Small intestine (tissue), 7 donors: ENCODE measurements around the gene TMPRSS13. TPM values are rescaled to one million over a fixed set of nuclear protein-coding genes. Genes with fewer than 3 reads are reported as not detected.
"Not testable (repeated sequence)": the region's sequence is repeated elsewhere in the genome, so short reads cannot be mapped to it uniquely, and the experiment has no call there.

Experiments
- DNase-seq, 2 donors: peaks; one replicate each; pipeline versions ENCODE4 v3.0.0 to v3.0.0-alpha.2; 2013
- FAIRE-seq: peaks from 2 replicates; lab custom pipeline; 2012; peaks lifted over from hg19 to GRCh38; lab: Jason Lieb, UNC
- H3K27ac ChIP-seq, 3 donors: one replicate each; pipeline ENCODE4 v1.5.1; 2013; ENCODE audit warnings: low read length in 2 of 3, mild to moderate bottlenecking in 2 of 3, control low read depth in 1 of 3, inconsistent platforms in 1 of 3, low read depth in 1 of 3, moderate library complexity in 1 of 3
- H3K27me3 ChIP-seq, 3 donors: one replicate each; pipeline ENCODE4 v1.6.1; 2013; ENCODE audit warnings: low read length in 3 of 3, inconsistent platforms in 1 of 3; ENCODE audit not compliant: control insufficient read depth in 3 of 3, insufficient read depth in 3 of 3
- H3K36me3 ChIP-seq, 3 donors: one replicate each; pipeline ENCODE4 v1.6.1; 2013; ENCODE audit warnings: low read length in 3 of 3, inconsistent platforms in 1 of 3, low read depth in 1 of 3, mild to moderate bottlenecking in 1 of 3, moderate library complexity in 1 of 3; ENCODE audit not compliant: control insufficient read depth in 3 of 3, insufficient read depth in 2 of 3
- H3K4me1 ChIP-seq, 3 donors: one replicate each; pipeline ENCODE4 v1.6.1; 2013; ENCODE audit warnings: low read length in 2 of 3, inconsistent platforms in 1 of 3, low read depth in 1 of 3, mild to moderate bottlenecking in 1 of 3, moderate library complexity in 1 of 3; ENCODE audit not compliant: control insufficient read depth in 3 of 3, insufficient read depth in 2 of 3
- H3K4me3 ChIP-seq, 3 donors: one replicate each; pipeline ENCODE4 v1.5.1; 2013; ENCODE audit warnings: low read length in 3 of 3, control low read depth in 1 of 3, inconsistent platforms in 1 of 3, low read depth in 1 of 3, mild to moderate bottlenecking in 1 of 3, moderate library complexity in 1 of 3
- H3K9me3 ChIP-seq, 2 donors: one replicate each; pipeline ENCODE4 v1.6.1; 2013; ENCODE audit warnings: low read depth in 1 of 2, low read length in 1 of 2; ENCODE audit not compliant: control insufficient read depth in 2 of 2, insufficient read depth in 1 of 2
- WGBS, 3 donors: extraction: QIAGEN DNeasy Blood & Tissue Kit; methylation state at CpG; one replicate each; pipeline ENCODE4 v1.1.7; 2013; 5-methylcytosine and 5-hydroxymethylcytosine counted together
- polyA plus RNA-seq, 4 donors: library from polyadenylated mRNA; stranded (reverse) in 3 of 4; unstranded in 1 of 4; fragments of 200-250 nt in 3 of 4; fragments of 120-200 nt in 1 of 4; gene quantifications; one replicate each; pipeline versions ENCODE4 v1.2.1 to v1.2.3, GENCODE V29; 2013
- donor health status: healthy with polysubstance abuse.
- donor health status: control.
- donor health status: control.
- donor health status: Bipolar disorder and iron deficiency.
- donor health status: healthy.

Gene TMPRSS13
- polyA plus RNA-seq, 4 donors = 0.18 to 6.8 TPM; not detected in 2

DNA sequence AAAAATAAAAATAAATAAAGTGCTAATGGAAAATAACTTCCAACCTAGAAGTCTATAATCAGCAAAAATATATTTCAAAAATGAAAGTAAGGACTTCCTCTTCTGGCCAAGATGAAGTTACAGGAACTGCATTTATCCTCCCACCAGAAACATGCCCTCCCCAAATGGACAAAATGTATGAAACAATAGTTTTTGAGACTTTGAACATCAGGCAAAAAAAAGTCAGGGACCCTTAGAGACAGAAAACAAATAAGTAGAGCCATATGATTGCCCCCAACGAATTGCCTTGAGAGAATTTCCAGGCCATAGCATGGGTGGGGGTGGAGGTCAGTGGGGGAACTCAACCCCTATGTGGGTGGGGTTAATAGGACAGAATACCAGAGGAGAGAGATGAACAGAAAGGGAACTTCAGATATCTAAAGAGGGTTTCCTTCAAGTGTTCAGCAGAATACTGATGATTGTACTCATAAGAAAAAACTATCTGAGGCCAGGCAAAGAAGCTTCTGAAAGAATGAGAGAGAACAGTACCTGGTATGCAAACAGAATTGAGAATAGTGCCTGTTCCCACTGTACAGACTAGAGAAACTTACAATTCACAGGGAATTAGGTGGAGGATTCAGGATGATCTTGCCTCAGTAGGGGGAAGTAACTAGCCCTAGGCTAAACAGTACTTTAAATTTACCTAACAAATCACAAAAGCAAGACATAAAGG is 30.4 kb upstream of the TMPRSS13 start:
- FAIRE-seq (no peak), DNase-seq (no peak)
- no peaks in the 10 kb centered on the region for H3K36me3 ChIP-seq
- no peak overlapping the region for H3K27ac ChIP-seq
- no peaks in the 10 kb centered on the region for H3K9me3 ChIP-seq
- 68 to 81% (median 75%) methylated on average over 1 of the region's 1 CpG for WGBS, 3 donors
- H3K27me3 ChIP-seq = no peaks in the 10 kb centered on the region
- no peaks in the 10 kb centered on the region for H3K4me1 ChIP-seq
- no peak overlapping the region for H3K4me3 ChIP-seq

DNA sequence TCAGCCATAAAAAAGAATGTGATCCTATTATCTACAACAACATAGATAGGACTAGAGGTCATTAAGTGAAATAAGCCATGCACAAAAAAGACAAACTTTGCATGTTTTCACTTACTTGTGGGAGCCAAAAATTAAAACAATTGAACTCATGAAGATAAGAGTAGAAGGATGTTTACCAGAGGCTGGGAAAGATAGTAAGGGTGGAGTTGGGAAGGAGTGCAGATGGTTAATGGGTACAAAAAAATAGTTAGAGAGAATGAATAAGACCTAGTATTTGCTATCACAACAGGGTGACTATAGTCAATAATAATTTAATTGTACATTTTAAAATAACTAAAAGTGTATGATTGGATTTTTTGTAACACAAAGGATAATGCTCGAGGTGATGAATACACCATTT is 29.7 kb upstream of the TMPRSS13 start:
- 95 to 100% (median 98%) methylated on average over 1 of the region's 1 CpG for WGBS, 3 donors
- FAIRE-seq (no peak), DNase-seq (no peak)
- H3K4me1 ChIP-seq = no peaks in the 10 kb centered on the region
- H3K27ac ChIP-seq = no peak overlapping the region
- no peaks in the 10 kb centered on the region for H3K9me3 ChIP-seq
- H3K4me3 ChIP-seq = no peak overlapping the region
- H3K27me3 ChIP-seq = no peaks in the 10 kb centered on the region
- H3K36me3 ChIP-seq = no peaks in the 10 kb centered on the region

DNA sequence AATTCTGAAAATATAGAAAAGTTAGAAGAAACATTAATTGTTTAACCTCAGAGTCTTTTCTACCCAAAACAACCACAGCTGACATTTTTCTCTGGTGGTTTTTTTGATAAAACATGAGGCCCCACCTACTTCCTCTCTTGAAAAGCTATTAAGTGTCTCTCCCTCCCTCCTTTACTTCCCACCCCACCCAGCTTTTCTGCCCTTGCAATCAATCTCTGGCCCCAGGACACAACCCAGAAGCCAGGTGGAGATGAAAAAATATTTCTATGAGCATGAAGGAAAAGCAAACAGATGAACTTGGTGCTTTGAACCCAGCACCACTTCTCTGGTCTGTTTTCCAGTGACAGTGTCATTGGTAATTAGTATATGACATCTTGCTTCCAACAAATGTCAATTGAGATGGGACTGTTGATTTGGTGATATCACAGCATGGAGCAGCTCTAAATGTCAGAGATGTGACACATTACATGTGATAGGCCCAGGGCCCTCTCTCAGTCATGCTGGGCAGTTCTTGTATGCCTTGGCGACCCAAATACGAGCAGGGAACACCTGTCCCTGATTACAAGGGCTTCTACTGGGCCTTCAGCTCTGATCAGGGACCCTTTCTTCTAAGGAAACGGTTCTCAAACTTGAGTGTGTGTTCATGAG is 23.9 kb upstream of the TMPRSS13 start:
- 86 to 89% (median 87%) methylated on average over 3 of the region's 3 CpGs for WGBS, 3 donors
- H3K27me3 ChIP-seq = no peaks in the 10 kb centered on the region
- no peak overlapping the region for H3K4me3 ChIP-seq
- H3K4me1 ChIP-seq = peaks cover 0 to 10% (median 4%) of the 10 kb centered on the region in 3 donors
- H3K9me3 ChIP-seq = no peaks in the 10 kb centered on the region
- H3K36me3 ChIP-seq = no peaks in the 10 kb centered on the region
- peak overlapping the region in 1 of 3 donors; percentile 1 for H3K27ac ChIP-seq
- DNase-seq (peak; percentile 30 to 53), FAIRE-seq (no peak)

DNA sequence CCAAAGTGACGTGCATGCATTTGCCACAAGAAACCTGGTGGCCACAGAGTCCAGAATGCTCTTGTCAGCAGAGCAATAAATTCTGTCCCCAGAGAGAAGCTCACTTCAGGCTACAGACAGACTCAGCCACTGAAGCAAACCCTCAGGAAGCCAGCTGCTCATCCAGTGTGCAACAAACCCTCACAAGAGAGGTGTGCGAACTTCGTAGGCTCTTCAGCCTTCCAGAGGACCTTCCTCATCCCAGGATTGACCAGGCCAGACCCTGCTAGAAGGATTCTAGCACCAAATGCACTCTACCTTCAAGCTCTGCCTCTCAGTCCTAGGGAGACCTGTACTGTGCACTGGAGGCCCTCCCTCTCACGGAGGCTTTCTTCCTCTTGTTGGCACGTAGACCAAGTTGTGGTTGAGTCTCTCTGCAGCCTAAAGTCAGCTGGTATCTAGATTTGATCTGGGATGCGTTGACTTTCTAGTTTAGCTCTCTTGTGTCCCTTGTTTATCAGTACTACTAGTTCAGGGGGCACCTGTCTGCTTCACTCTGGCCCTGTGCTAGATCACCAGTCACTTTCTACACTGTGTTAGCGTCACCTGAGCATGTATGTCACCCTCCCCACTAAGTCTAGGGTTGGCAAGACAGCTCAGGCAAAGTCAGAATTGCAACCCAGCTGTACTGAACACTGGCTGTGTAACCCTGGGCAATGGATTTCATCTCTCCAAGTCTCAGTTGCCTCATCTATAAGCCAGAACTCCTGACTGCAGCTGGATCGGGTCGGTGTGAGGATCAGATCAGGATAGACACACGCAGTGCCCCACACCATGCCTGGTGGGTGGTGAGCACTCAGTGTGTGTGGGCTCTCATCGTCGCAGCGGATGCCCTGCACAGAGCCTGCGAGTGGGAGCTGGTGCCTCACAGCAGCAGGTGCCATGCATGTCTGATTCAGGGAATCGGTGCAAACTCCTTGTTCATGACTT is 22.1 kb upstream of the TMPRSS13 start:
- no peaks in the 10 kb centered on the region for H3K27me3 ChIP-seq
- peak overlapping the region in 1 of 3 donors; percentile 31 for H3K27ac ChIP-seq
- no peaks in the 10 kb centered on the region for H3K9me3 ChIP-seq
- no peaks in the 10 kb centered on the region for H3K36me3 ChIP-seq
- DNase-seq (peak in 1 of 2 donors; percentile 20), FAIRE-seq (no peak)
- H3K4me3 ChIP-seq = no peak overlapping the region
- peaks cover 0 to 10% (median 4%) of the 10 kb centered on the region in 3 donors for H3K4me1 ChIP-seq
- WGBS, 3 donors = 78 to 80% (median 79%) methylated on average over 15 of the region's 15 CpGs

DNA sequence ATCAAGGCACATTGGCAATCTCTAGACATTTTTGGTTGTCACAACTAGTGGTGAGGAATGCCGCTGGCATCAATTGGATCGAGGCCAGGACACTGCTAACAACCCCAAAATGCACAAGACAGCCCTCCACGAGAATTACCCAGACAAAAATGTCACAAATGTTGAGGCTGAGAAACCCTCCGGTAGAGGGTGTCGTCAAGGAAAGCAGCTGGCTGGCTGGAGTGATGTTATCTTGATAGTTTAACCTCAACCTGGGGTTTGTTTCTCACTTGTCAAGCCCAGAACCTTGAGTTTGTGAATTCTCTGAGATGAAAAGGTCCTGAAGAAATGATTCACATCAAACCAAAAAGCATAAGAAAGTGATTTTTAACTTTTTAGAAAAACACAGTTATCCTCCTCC is 21.1 kb upstream of the TMPRSS13 start:
- H3K4me1 ChIP-seq = peaks cover 0 to 10% (median 4%) of the 10 kb centered on the region in 3 donors
- 20 to 23% (median 22%) methylated on average over 5 of the region's 5 CpGs for WGBS, 3 donors
- peak overlapping the region in 1 of 3 donors; percentile 48 for H3K27ac ChIP-seq
- no peaks in the 10 kb centered on the region for H3K27me3 ChIP-seq
- no peaks in the 10 kb centered on the region for H3K9me3 ChIP-seq
- DNase-seq (peak in 1 of 2 donors; percentile 56), FAIRE-seq (no peak)
- no peak overlapping the region for H3K4me3 ChIP-seq
- H3K36me3 ChIP-seq = no peaks in the 10 kb centered on the region

DNA sequence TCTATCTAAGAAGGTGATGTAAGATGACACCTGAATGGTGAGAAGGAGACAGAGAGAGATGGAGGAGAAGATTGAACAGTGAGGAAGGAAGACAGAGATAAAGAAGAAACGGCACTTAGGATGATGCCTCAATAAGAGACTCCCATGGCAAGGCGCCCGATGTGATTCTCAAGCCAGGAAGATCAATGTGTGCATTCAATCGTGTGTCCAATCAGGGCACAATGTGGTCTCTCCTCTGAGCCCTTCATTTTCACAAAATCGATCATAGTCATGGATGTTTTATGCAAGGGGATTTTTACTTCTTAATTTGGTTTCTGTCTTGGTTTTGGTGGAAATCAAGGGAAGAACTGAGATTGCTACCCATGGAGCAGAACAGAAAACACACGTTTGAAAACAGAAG is 19.9 kb upstream of the TMPRSS13 start:
- Histone ChIP-seq H3K27ac (no peak overlapping the region), H3K27me3 (no peaks in the 10 kb centered on the region), H3K9me3 (no peaks in the 10 kb centered on the region), H3K4me3 (no peak overlapping the region), H3K36me3 (no peaks in the 10 kb centered on the region), H3K4me1 (peaks cover 0 to 10% (median 4%) of the 10 kb centered on the region in 3 donors)
- DNase-seq (no peak), FAIRE-seq (no peak)
- WGBS, 3 donors = 67 to 76% (median 69%) methylated on average over 6 of the region's 6 CpGs

DNA sequence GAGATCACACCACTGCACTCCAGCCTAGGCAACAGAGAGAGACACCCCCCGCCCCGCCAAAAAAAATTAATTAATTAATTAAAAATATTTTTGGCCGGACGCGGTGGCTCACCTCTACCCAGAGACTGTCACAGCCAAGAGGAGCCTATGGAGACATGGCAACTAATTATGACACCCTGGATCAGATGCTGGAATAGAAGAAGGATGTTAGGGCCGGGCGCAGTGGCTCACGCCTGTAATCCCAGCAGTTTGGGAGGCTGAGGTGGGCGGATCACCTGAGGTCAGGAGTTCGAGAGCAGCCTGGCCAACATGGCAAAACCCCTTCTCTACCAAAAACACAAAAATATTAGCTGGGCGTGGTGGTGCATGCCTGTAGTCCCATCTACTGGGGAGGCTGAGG is 19.3 kb upstream of the TMPRSS13 start:
- FAIRE-seq, H3K36me3 ChIP-seq, H3K4me1 ChIP-seq, H3K27ac ChIP-seq, DNase-seq, H3K27me3 ChIP-seq, H3K9me3 ChIP-seq, H3K4me3 ChIP-seq: not testable (repeated sequence)
- 85 to 92% (median 87%) methylated on average over 11 of the region's 11 CpGs for WGBS, 3 donors

DNA sequence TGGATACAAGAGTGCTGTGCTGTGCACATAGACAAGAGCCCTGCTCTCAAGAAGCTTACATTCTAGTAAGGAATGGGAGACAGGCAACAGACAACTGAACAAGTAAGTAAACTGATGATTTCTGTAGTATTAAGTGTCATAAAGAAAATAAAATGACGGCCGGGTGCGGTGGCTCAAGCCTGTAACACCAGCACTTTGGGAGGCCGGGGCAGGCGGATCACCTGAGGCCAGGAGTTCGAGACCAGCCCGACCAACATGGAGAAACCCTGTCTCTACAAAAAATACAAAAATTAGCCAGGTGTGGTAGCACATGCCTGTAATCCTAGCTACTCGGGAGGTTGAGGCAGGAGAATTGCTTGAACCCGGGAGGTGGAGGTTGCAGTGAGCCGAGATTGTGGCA is 18.5 kb upstream of the TMPRSS13 start:
- not testable (repeated sequence) for H3K27ac ChIP-seq, H3K4me1 ChIP-seq, H3K36me3 ChIP-seq, H3K4me3 ChIP-seq, DNase-seq, FAIRE-seq, H3K27me3 ChIP-seq, H3K9me3 ChIP-seq
- WGBS, 3 donors = 74 to 84% (median 74%) methylated on average over 10 of the region's 10 CpGs
